ENCODE data around the gene GPR153.

- TF ChIP-seq TRIM24 (CRISPR knock-in tag; IDR thresholded peaks at IDR 0.05) (no peak), RNF219 (CRISPR knock-in tag; IDR thresholded peaks at IDR 0.05) (no peak), GMEB2 (CRISPR knock-in tag; IDR thresholded peaks at IDR 0.05; ENCODE audit: low read depth) (no peak), DMTF1 (CRISPR knock-in tag; IDR thresholded peaks at IDR 0.05) (no peak), ZBTB1 (CRISPR knock-in tag; IDR thresholded peaks at IDR 0.05; ENCODE audit: borderline replicate concordance) (no peak), ZNF274 (CRISPR knock-in tag; IDR thresholded peaks at IDR 0.05) (no peak), ZNF724P (CRISPR knock-in tag; IDR thresholded peaks at IDR 0.05; ENCODE audit: borderline replicate concordance) (no peak)
These were observed 17.4 kb upstream of the GPR153 start for GRCh38 chr1:6278263-6278662.

Data from HepG2 (cell line).